HG02623 (cell line): Measurements from ENCODE around the gene LYRM4.
A peak's percentile ranks its signal among the peaks of the same experiment; 100 is the strongest.

Experiments
- ATAC-seq: cut with Tn5 transposase; IDR thresholded peaks from one replicate; pipeline ENCODE4 v1.9.1; 2021; ENCODE audit warnings: moderate library complexity; ENCODE audit not compliant: unreplicated experiment

The LYRM4 gene

GRCh38 chr6:5149891-5150290, 110.9 kb downstream of the LYRM4 start:
- ATAC-seq = no peak

GRCh38 chr6:5149159-5149704, 111.5 kb downstream of the LYRM4 start:
- no peak for ATAC-seq

- no peak for ATAC-seq
Measured at GRCh38 chr6:5146398-5146797, 114.4 kb downstream of the LYRM4 start.

GRCh38 chr6:5143634-5144311, 117.0 kb downstream of the LYRM4 start:
- ATAC-seq = no peak

- ATAC-seq = no peak
Measured at GRCh38 chr6:5142915-5143314, 117.8 kb downstream of the LYRM4 start.

- no peak for ATAC-seq
Measured at GRCh38 chr6:5142131-5142530, 118.6 kb downstream of the LYRM4 start.

GRCh38 chr6:5141046-5141445, 119.7 kb downstream of the LYRM4 start:
- ATAC-seq = no peak

- no peak for ATAC-seq
Measured at GRCh38 chr6:5139828-5140771, 120.7 kb downstream of the LYRM4 start.

- ATAC-seq = no peak
Measured at GRCh38 chr6:5138995-5139827, 121.5 kb downstream of the LYRM4 start.

GRCh38 chr6:5136851-5137250, 123.9 kb downstream of the LYRM4 start:
- no peak for ATAC-seq

- ATAC-seq = no peak
Measured at GRCh38 chr6:5135788-5136376, 124.9 kb downstream of the LYRM4 start.

- ATAC-seq = no peak
Measured at GRCh38 chr6:5133943-5134342, 126.8 kb downstream of the LYRM4 start.

- peak; percentile 92 for ATAC-seq
Measured at GRCh38 chr6:5132731-5133130, 128.0 kb downstream of the LYRM4 start.

- no peak for ATAC-seq
Measured at GRCh38 chr6:5130135-5130866, 130.4 kb downstream of the LYRM4 start.

GRCh38 chr6:5128351-5128750, 132.4 kb downstream of the LYRM4 start:
- no peak for ATAC-seq

- ATAC-seq = no peak
Measured at GRCh38 chr6:5127106-5127687, 133.6 kb downstream of the LYRM4 start.

GRCh38 chr6:5126214-5126613, 134.5 kb downstream of the LYRM4 start:
- no peak for ATAC-seq

- no peak for ATAC-seq
Measured at GRCh38 chr6:5125152-5126006, 135.4 kb downstream of the LYRM4 start.

GRCh38 chr6:5124526-5124925, 136.2 kb downstream of the LYRM4 start:
- no peak for ATAC-seq
